ENCODE measurements around the gene NUPR2. TPM values are rescaled to one million over a fixed set of nuclear protein-coding genes. Genes with fewer than 3 reads are reported as not detected.
"Not testable (repeated sequence)": the region's sequence is repeated elsewhere in the genome, so short reads cannot be mapped to it uniquely, and the experiment has no call there.

The NUPR2 gene
- total RNA-seq, 2 donors from 2014 or later, result not detected

DNA sequence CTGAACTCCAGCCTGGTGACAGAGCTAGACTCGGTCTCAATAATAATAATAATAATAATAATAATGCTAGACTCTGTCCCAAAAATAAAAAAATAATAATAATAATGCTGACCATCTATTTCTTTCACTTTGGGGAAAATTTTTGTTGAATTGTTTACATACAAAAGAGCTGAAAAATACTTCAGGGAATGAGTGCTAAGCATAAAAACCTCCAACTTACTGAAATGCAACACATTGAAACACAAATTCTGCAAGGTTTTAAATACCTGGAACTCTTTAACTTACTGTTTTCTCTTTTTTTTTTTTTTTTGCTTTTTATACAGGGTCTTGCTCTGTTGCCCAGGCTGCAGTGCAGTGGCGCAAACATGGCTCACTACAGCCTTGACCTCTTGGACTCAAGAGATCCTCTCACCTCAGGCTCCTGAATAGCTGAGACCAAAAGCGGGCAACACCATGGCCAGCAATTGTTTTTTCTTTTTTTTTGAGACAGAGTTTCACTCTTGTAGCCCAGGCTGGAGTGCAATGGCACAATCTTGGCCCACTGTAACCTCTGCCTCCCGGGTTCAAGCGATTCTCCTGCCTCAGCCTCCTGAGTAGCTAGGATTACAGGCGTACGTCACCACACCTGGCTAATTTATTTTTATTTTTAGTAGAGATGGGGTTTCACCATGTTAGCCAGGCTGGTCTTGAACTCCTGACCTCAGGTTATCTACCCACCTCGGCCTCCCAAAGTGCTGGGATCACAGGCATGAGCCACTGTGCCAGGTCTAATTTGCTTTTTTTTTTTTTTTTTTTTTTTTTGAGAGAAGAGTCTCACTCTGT, 17.8 kb downstream of the NUPR2 start:
- H3K4me1 Mint-ChIP-seq; H3K27me3 Mint-ChIP-seq; H3K9me3 Mint-ChIP-seq; H3K27ac Mint-ChIP-seq; ATAC-seq (replicated peaks); H3K4me3 Mint-ChIP-seq: not testable (repeated sequence)
- peaks cover 65% of the 10 kb centered on the region for H3K36me3 Mint-ChIP-seq (ENCODE audit: low read depth)

DNA sequence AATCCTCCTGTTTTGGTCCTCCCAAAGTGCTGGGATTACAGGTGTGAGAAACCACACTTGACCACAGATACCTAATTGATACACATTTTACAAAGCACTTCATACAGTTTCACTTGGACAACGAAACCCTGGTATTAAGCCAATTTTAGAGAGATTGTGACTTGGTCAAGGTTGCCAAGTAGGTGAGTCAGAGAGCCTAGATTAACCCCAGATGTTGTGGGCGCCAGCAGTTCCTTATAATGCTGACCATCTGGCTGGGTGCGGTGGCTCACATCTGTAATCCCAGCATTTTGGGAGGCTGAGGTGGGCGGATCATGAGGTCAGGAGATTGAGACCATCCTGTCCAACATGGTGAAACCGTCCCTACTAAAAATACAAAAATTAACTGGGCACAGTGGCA, 18.5 kb downstream of the NUPR2 start:
- Mint-ChIP-seq H3K27ac (no peak overlapping the region), H3K36me3 (ENCODE audit: low read depth) (peaks cover 58% of the 10 kb centered on the region), H3K27me3 (no peaks in the 10 kb centered on the region), H3K4me1 (no peaks in the 10 kb centered on the region), H3K4me3 (no peak overlapping the region), H3K9me3 (no peaks in the 10 kb centered on the region)
- ATAC-seq (replicated peaks), result peak; percentile 24

DNA sequence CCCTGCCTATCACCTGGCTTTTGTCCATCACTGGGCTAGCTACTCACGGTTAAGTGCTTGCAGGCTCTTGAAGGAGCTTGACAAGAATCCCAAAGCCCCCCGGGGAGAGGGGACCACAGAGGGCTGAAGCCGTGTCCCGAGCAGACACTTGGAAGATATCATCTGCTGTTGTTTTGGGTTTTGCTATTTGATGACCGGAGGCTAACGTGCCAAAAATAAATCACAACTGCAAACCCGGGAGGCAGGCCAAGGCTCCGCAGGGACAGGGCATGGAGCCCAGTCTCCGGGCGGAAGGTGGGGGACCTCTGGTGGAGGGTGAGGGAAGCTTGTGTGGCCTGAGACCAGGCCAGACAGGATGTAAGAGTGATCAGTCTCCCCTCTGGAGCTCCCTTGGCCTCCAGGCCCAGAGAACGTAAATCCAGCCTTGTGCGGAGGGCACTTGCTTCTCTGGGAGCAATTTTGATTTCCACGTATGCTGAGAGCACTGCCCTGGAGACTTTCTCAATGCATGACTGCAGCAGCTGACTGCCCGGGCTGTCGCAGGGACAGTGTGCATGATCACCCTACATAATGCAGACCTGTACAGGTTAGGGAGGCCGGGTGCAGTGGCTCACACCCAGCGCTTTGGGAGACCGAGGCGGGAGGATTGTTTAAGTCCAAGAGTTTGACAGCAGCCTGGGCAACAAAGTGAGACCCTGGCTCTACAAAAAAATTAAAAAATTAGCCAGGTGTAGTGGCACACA, 23.3 kb downstream of the NUPR2 start, which contains the start of gene PHKG1:
Gene PHKG1, minus strand, starts transcription at position 164 of the 743 bp plus-strand sequence. CDS start 4,011 bp downstream, outside the sequence.
- no peak for ATAC-seq (replicated peaks)
- Mint-ChIP-seq H3K27me3 (no peaks in the 10 kb centered on the region), H3K9me3 (no peaks in the 10 kb centered on the region), H3K4me1 (no peaks in the 10 kb centered on the region), H3K4me3 (no peak within 1 kb of the TSS), H3K27ac (no peak within 1 kb of the TSS), H3K36me3 (ENCODE audit: low read depth) (peaks cover 20% of the 10 kb centered on the region)

DNA sequence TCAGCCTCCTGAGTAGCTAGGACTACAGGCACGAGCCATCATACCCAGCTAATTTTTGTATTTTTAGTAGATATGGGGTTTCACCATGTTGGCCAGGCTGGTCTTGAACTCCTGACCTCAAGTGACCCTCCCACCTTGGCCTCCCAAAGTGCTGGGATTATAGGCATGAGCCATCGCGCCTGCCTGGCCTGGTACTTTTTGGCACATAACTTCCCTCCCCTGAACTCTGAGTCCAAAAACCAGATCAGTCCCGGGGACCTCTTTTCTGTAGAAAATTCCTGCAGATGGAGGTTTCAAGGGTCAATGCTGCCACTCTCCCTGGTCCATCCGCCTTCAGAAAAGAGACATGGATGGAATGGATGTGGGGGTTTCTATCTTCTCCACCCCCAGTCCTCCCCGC, 23.8 kb downstream of the NUPR2 start:
- not testable (repeated sequence) for H3K4me3 Mint-ChIP-seq; ATAC-seq (replicated peaks); H3K27me3 Mint-ChIP-seq; H3K4me1 Mint-ChIP-seq; H3K9me3 Mint-ChIP-seq; H3K27ac Mint-ChIP-seq
- H3K36me3 Mint-ChIP-seq (ENCODE audit: low read depth), result peaks cover 16% of the 10 kb centered on the region

DNA sequence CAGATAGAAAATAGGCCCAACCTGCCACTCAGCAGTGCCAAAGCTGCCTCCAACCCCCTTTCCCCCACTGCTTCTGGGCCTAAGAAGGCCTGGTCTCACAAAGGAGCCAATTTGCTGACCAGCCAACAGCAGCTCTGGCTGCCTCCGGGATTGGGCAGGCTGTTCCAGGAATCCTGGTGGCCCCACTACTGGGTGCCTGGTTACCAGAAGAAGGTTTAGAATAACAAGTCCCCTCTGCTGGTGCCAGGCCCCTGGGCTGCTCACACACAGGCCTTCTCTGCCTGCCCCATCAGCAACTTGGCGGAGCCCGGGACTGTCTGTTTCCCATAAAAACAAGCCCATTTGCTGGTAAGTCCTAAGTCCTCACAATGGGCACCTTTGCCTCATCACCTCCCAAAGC, 24.6 kb downstream of the NUPR2 start:
- Mint-ChIP-seq H3K9me3 (no peaks in the 10 kb centered on the region), H3K27me3 (no peaks in the 10 kb centered on the region), H3K36me3 (ENCODE audit: low read depth) (peaks cover 14% of the 10 kb centered on the region), H3K27ac (no peak overlapping the region), H3K4me3 (no peak overlapping the region), H3K4me1 (no peaks in the 10 kb centered on the region)
- ATAC-seq (replicated peaks), result no peak

DNA sequence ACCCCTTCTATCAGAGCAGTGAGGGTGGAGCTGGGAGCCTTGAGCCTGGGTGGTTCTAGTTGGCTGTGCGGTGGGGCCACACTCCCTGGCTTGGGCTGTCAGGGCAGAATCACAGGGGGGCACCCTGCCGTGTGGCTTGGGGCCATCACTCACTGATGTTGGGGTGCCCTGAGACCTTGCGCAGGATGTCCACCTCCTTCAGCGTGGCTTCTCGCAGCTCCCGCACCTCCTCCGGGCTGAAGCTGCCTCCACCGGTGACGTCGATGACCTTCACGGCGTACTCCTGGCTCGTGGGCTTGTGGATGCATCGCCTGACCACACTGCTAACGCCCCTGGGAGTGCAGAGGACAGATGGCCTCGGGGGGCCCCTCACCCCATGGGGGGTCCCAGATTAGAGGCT, 28.8 kb downstream of the NUPR2 start:
- no peaks in the 10 kb centered on the region for H3K9me3 Mint-ChIP-seq
- H3K27ac Mint-ChIP-seq, result no peak overlapping the region
- no peak overlapping the region for H3K4me3 Mint-ChIP-seq
- ATAC-seq (replicated peaks), result no peak
- no peaks in the 10 kb centered on the region for H3K27me3 Mint-ChIP-seq
- peaks cover 22% of the 10 kb centered on the region for H3K36me3 Mint-ChIP-seq (ENCODE audit: low read depth)
- H3K4me1 Mint-ChIP-seq, result no peaks in the 10 kb centered on the region

DNA sequence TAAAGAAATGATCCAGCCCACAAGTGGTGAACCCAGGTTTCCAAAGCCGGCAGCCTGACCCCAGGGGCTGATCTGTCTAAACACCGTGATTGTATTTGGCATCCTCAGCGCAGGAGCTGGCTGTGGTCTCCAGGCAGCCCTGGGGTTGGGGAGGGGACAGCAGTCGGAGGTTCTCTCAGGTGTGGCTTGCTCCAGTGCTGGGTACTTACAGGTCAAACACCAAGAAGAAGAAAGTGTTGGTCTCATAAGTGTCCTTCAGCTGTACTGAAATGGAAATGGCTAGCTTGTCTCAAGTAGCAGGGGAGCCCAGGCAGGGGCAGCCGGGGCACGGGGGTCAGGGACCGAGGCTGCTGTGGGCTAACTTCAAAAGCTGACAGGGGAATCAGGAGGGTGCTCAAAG, 29.5 kb downstream of the NUPR2 start:
- peaks cover 29% of the 10 kb centered on the region for H3K36me3 Mint-ChIP-seq (ENCODE audit: low read depth)
- no peak for ATAC-seq (replicated peaks)
- no peaks in the 10 kb centered on the region for H3K9me3 Mint-ChIP-seq
- H3K4me3 Mint-ChIP-seq, result no peak overlapping the region
- no peaks in the 10 kb centered on the region for H3K4me1 Mint-ChIP-seq
- no peaks in the 10 kb centered on the region for H3K27me3 Mint-ChIP-seq
- no peak overlapping the region for H3K27ac Mint-ChIP-seq

DNA sequence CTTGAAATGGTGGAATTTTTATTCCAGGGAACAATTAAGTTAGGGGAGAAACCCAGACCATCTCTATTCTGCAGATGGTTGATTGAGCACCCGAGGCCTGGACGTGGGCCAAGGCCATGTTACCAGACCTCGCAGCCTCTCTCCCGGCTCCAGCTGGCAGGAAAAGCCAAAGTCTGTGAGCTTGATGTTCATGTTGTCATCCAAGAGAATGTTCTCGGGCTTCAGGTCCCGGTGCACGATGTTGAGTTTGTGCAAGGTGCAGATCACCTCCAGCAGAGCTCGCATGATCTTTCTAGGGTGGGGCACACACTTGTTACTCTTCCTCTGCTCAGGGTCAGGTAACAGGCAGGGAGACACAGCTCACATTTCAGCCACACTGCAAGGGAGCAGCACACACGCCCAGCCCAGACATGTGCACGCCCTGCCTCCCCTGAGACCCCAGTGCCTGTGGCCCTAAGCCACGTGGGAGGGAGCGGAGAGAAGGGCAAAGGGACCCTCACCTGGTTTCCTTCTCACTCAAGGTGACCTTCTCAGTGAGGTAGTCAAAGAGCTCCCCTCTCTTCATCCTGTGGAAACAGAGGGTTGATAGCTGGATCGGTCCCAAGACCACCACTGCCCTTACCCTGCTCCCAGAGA, 32.9 kb downstream of the NUPR2 start:
- Mint-ChIP-seq H3K27me3 (no peaks in the 10 kb centered on the region), H3K36me3 (ENCODE audit: low read depth) (peaks cover 47% of the 10 kb centered on the region), H3K9me3 (no peaks in the 10 kb centered on the region), H3K4me1 (no peaks in the 10 kb centered on the region), H3K27ac (no peak overlapping the region), H3K4me3 (no peak overlapping the region)
- ATAC-seq (replicated peaks), result no peak

DNA sequence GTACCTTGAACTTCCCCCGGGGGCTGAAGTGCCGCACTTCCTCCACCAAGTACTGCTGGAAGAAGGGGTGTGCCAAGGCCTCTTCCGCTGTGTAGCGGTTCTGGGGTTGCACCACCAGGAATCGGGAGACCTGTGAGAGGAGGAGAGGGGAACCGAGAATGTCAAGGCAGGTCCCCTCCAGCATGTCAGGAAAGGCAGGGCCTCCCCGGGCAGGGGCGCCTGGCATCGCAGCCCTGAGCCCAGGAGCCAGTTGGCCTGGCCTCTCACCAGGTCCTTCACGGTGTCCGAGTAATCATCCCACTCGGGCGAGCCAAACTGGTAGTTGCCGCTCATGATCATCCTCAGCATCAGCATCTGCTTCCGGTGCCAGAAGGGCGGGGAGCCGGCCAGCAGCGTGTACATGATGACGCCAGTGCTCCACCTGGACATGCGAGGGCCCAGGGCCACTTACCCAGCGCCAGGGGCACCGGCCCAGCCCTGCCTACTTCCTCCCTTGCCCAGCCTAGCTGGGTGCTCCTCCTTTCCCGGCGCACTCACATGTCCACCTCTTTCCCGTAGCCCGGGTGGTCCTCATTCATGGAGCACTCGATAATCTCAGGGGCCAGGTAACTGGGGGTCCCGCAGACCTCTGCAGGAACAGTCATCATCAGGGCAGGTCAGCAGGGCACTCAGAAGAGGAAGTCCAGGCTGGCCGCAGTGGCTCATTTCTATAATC, 34.4 kb downstream of the NUPR2 start:
- no peak overlapping the region for H3K27ac Mint-ChIP-seq
- H3K4me3 Mint-ChIP-seq, result no peak overlapping the region
- peaks cover 48% of the 10 kb centered on the region for H3K36me3 Mint-ChIP-seq (ENCODE audit: low read depth)
- no peak for ATAC-seq (replicated peaks)
- H3K9me3 Mint-ChIP-seq, result no peaks in the 10 kb centered on the region
- no peaks in the 10 kb centered on the region for H3K27me3 Mint-ChIP-seq
- H3K4me1 Mint-ChIP-seq, result no peaks in the 10 kb centered on the region

DNA sequence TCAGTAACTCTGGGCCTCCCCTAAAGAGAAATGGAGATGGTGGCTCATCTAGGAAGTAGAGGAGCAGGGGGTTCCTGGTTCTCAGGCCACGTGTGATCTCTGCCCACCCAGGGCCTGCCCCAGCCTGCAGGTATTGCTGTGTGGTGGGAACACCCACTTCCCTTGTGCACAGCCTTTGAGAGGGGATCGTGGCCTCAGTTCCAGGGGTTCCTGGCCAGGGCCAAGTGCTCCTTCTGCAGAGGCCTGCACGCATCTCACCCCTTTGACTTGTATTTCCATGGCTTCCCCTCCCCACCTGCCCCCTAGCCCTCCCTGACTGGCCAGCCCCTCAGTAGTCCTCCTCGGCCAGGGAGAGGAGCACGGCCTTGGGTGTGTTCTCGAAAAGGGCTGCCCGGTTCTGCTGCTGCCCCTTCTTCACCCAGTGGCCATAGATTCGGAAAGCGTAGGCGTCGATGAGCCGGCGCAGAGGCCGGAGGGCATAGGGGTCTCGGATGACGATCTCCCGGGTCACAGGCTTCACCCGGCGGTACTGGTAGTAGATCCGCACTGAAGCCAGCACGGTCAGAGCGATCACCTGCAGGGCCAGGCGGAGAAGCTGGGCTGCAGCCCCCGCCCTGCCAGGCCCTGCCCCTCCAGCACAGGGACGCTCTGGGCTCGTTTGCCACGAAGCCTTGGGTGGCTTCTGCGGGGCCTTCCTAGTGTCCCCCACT, 35.3 kb downstream of the NUPR2 start:
- not testable (repeated sequence) for ATAC-seq (replicated peaks); H3K4me1 Mint-ChIP-seq; H3K9me3 Mint-ChIP-seq; H3K4me3 Mint-ChIP-seq; H3K27me3 Mint-ChIP-seq; H3K27ac Mint-ChIP-seq
- H3K36me3 Mint-ChIP-seq (ENCODE audit: low read depth), result peaks cover 48% of the 10 kb centered on the region

DNA sequence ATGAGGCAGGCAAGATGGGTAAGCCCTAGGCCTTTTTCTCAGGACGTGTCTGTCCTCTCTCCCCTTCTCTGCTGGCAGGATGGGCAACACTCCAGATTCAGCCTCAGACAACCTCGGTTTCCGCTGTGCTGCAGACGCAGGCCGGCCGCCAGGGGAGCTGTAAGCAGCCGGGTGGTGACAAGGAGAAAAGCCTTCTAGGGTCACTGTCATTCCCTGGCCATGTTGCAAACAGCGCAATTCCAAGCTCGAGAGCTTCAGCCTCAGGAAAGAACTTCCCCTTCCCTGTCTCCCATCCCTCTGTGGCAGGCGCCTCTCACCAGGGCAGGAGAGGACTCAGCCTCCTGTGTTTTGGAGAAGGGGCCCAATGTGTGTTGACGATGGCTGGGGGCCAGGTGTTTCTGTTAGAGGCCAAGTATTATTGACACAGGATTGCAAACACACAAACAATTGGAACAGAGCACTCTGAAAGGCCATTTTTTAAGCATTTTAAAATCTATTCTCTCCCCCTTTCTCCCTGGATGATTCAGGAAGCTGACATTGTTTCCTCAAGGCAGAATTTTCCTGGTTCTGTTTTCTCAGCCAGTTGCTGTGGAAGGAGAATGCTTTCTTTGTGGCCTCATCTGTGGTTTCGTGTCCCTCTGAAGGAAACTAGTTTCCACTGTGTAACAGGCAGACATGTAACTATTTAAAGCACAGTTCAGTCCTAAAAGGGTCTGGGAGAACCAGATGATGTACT, 36.6 kb downstream of the NUPR2 start:
- Mint-ChIP-seq H3K9me3 (no peaks in the 10 kb centered on the region), H3K4me1 (no peaks in the 10 kb centered on the region), H3K27ac (peak overlapping the region; percentile 42), H3K27me3 (no peaks in the 10 kb centered on the region), H3K36me3 (ENCODE audit: low read depth) (peaks cover 53% of the 10 kb centered on the region), H3K4me3 (no peak overlapping the region)
- ATAC-seq (replicated peaks), result no peak

DNA sequence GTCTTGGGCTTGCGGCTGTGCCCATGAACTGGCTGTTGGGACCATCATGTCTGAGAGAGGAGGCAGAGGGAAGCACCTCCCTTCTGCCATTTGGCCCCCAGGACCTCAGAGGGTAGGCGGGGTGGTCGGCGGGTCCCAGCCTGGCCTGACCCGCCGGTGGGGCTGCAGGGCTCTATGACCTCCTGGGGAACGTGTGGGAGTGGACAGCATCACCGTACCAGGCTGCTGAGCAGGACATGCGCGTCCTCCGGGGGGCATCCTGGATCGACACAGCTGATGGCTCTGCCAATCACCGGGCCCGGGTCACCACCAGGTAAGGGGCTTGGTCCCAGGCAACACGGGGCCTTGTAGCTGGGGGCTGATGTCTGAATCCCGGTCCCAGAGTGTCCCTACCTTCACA, 38.0 kb downstream of the NUPR2 start:
- H3K27me3 Mint-ChIP-seq, result no peaks in the 10 kb centered on the region
- H3K36me3 Mint-ChIP-seq (ENCODE audit: low read depth), result peaks cover 59% of the 10 kb centered on the region
- ATAC-seq (replicated peaks), result no peak
- peaks cover 5% of the 10 kb centered on the region for H3K4me1 Mint-ChIP-seq
- H3K27ac Mint-ChIP-seq, result no peak overlapping the region
- no peak overlapping the region for H3K4me3 Mint-ChIP-seq
- H3K9me3 Mint-ChIP-seq, result no peaks in the 10 kb centered on the region

DNA sequence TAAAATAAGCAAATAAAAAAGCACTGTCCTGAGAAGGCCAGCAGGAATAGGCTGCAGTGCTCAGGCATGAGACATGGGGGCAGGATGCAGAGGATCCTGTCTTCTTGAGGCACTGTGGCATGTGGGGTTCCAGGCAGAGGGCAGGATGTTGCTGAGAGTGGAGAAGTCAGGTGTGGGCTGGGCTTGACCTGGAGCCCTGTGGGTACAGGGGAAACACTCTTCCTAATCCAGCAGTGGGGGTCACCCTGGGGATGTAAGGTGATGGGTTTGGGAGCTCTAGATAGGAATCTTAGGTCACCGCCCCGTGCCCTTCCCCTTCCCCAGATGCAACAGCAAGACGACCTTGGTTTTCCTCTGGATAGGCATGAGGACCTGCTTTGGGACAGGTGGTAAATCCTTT, 38.5 kb downstream of the NUPR2 start:
- no peak overlapping the region for H3K27ac Mint-ChIP-seq
- H3K36me3 Mint-ChIP-seq (ENCODE audit: low read depth), result peaks cover 64% of the 10 kb centered on the region
- peaks cover 5% of the 10 kb centered on the region for H3K4me1 Mint-ChIP-seq
- no peak overlapping the region for H3K4me3 Mint-ChIP-seq
- H3K9me3 Mint-ChIP-seq, result no peaks in the 10 kb centered on the region
- no peak for ATAC-seq (replicated peaks)
- no peaks in the 10 kb centered on the region for H3K27me3 Mint-ChIP-seq

Measured in activated T-helper 17 cell treated with anti-CD3 and anti-CD28 coated beads, Interleukin-2, amount 50 U/mL, for 72 hours (primary cell).